Colonic mucosa (tissue), 4 donors: Measurements from ENCODE around the gene COL6A3. TPM values are rescaled to one million over a fixed set of nuclear protein-coding genes. Genes with fewer than 3 reads are reported as not detected.

Experiments used
- DNase-seq: peaks from one replicate; pipeline ENCODE4 v3.0.0-alpha.2; 2020
- H3K27ac ChIP-seq: fragments of 200-600 bp; one replicate; pipeline ENCODE4 v1.8.0; 2021
- H3K27me3 ChIP-seq: fragments of 200-600 bp; one replicate; pipeline ENCODE4 v1.8.0; 2021
- H3K36me3 ChIP-seq: fragments of 200-600 bp; one replicate; pipeline ENCODE4 v1.8.0; 2021
- H3K4me1 ChIP-seq: fragments of 200-600 bp; one replicate; pipeline ENCODE4 v1.8.0; 2021; ENCODE audit warnings: mild to moderate bottlenecking
- H3K4me3 ChIP-seq: fragments of 200-600 bp; one replicate; pipeline ENCODE4 v1.8.0; 2021
- H3K9ac ChIP-seq, 2 donors: one replicate each; pipeline ENCODE4 v1.7.0; 2013; ENCODE audit warnings: control low read depth in 2 of 2, low read depth in 2 of 2, low read length in 2 of 2
- H3K9me3 ChIP-seq: fragments of 200-600 bp; one replicate; pipeline ENCODE4 v1.8.0; 2021
- intact Hi-C: fragments of 100-400 bp; cut with DNase I; formaldehyde crosslinking; loops from one replicate; pipeline ENCODE4 v1.14.1; 2022
- total RNA-seq, 2 donors: library from RNA; stranded (reverse); fragmentation: NEBNext Ultra II Directional in 1 of 2; extraction: Animal tissue kit (Norgen Biotek cat#: 25700) in 1 of 2; gene quantifications; one replicate each; pipeline ENCODE4 v1.2.1, GENCODE V29; 2021
- TF ChIP-seq, protein P1 (sequence below): fragments of 200-600 bp; IDR thresholded peaks from one replicate; pipeline ENCODE4 v1.8.0; 2022; ENCODE audit warnings: antibody characterized with exemption, mild to moderate bottlenecking
- donor health status: healthy.
- donor health status: DM: no; HTN: no; CAD: no.
- donor health status: DM: no; HTN: no; CAD: no.

Gene COL6A3
- total RNA-seq, 2 donors from 2014 or later, result 28.4 to 80.9 TPM

DNA sequence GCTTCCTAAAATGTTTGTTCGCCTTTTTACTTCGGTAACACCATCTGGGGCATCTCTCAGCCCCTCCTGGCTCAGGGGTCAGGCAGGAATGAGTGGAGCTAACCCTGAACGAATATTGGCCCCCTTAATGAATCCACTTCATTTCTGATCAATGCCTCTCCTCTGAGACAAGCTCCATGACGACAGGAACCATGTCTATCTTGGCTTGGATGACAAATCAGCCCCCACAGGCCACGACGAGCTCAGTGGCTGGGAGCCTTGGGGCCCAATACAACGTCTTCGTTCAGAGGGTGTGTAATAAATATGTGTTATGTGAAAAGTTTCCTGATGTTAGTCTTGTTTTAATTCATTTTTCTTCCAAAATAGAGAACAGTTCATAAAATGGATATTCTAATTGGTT, 133.0 kb downstream of the COL6A3 start:
- no peaks in the 10 kb centered on the region for H3K9me3 ChIP-seq
- no peak for DNase-seq
- intact Hi-C loops, result no loop called here
- no peak overlapping the region for H3K9ac ChIP-seq
- TF ChIP-seq, protein P1, sequence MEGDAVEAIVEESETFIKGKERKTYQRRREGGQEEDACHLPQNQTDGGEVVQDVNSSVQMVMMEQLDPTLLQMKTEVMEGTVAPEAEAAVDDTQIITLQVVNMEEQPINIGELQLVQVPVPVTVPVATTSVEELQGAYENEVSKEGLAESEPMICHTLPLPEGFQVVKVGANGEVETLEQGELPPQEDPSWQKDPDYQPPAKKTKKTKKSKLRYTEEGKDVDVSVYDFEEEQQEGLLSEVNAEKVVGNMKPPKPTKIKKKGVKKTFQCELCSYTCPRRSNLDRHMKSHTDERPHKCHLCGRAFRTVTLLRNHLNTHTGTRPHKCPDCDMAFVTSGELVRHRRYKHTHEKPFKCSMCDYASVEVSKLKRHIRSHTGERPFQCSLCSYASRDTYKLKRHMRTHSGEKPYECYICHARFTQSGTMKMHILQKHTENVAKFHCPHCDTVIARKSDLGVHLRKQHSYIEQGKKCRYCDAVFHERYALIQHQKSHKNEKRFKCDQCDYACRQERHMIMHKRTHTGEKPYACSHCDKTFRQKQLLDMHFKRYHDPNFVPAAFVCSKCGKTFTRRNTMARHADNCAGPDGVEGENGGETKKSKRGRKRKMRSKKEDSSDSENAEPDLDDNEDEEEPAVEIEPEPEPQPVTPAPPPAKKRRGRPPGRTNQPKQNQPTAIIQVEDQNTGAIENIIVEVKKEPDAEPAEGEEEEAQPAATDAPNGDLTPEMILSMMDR, result no peak
- H3K36me3 ChIP-seq, result no peaks in the 10 kb centered on the region
- H3K4me3 ChIP-seq, result no peak overlapping the region
- no peak overlapping the region for H3K27ac ChIP-seq
- H3K27me3 ChIP-seq, result no peaks in the 10 kb centered on the region
- H3K4me1 ChIP-seq, result no peaks in the 10 kb centered on the region

DNA sequence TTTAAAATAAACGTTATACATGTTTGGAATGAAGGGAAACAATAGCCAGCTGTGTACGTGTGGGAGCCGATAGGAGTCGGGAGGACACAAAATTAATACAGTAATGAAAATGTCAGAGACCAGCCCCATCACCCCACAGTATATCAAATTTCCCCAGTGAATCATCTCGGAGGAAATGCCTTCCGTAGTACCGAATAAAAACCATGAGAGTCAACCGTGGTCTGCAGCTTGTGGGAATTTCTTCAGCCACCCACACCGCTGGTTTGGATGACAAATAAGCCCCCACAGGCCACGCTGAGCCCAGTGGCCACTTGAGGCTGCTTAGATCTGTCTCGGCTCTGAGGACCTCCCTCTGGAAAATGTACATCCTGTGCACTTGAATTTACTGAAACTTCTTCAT, 133.7 kb downstream of the COL6A3 start:
- DNase-seq, result no peak
- intact Hi-C loops, result no loop called here
- H3K9ac ChIP-seq, result no peak overlapping the region
- H3K27me3 ChIP-seq, result no peaks in the 10 kb centered on the region
- H3K4me1 ChIP-seq, result no peaks in the 10 kb centered on the region
- H3K36me3 ChIP-seq, result no peaks in the 10 kb centered on the region
- H3K27ac ChIP-seq, result no peak overlapping the region
- H3K9me3 ChIP-seq, result no peaks in the 10 kb centered on the region
- TF ChIP-seq, protein P1, result no peak
- H3K4me3 ChIP-seq, result no peak overlapping the region

GRCh38 chr2:237279012-237279768, 134.8 kb downstream of the COL6A3 start:
- no peak overlapping the region for H3K4me3 ChIP-seq
- H3K36me3 ChIP-seq, result no peaks in the 10 kb centered on the region
- no peak overlapping the region for H3K9ac ChIP-seq
- TF ChIP-seq, protein P1, result no peak
- DNase-seq, result no peak
- intact Hi-C loops, result no loop called here
- H3K27me3 ChIP-seq, result no peaks in the 10 kb centered on the region
- H3K27ac ChIP-seq, result peak overlapping the region; percentile 15
- no peaks in the 10 kb centered on the region for H3K9me3 ChIP-seq
- H3K4me1 ChIP-seq, result no peaks in the 10 kb centered on the region

- Histone ChIP-seq H3K9ac (no peak overlapping the region), H3K4me3 (no peak overlapping the region), H3K27me3 (no peaks in the 10 kb centered on the region), H3K36me3 (no peaks in the 10 kb centered on the region), H3K27ac (peak overlapping the region; percentile 15), H3K9me3 (no peaks in the 10 kb centered on the region), H3K4me1 (no peaks in the 10 kb centered on the region)
- DNase-seq, result no peak
- TF ChIP-seq, protein P1, result no peak
- intact Hi-C loops, result no loop called here
Measured at GRCh38 chr2:237278568-237278967, 135.4 kb downstream of the COL6A3 start.

GRCh38 chr2:237276716-237277490, 137.1 kb downstream of the COL6A3 start:
- Histone ChIP-seq H3K36me3 (no peaks in the 10 kb centered on the region), H3K4me3 (no peak overlapping the region), H3K27ac (no peak overlapping the region), H3K27me3 (no peaks in the 10 kb centered on the region), H3K4me1 (no peaks in the 10 kb centered on the region), H3K9me3 (no peaks in the 10 kb centered on the region), H3K9ac (no peak overlapping the region)
- intact Hi-C loops, result no loop called here
- no peak for DNase-seq
- TF ChIP-seq, protein P1, result no peak

Other genes starting within 250 kb of the COL6A3 start
- gene MLPH, start 73.1 kb upstream of the COL6A3 start, total RNA-seq, result 100 to 1,000 TPM in 1 of 2 donors, 10 to 100 TPM in 1; 87.9 to 111 TPM
- not detected for gene PRLH, start 152.4 kb upstream of the COL6A3 start, total RNA-seq
- gene RAB17, start 176.6 kb upstream of the COL6A3 start, total RNA-seq, result 10 to 100 TPM; 32.5 to 34.7 TPM
- gene LRRFIP1, start 213.4 kb upstream of the COL6A3 start, total RNA-seq, result 100 to 1,000 TPM; 114 to 133 TPM